GM18909 (cell line): ENCODE measurements around the gene KLF3.

Source experiments
- ATAC-seq: cut with Tn5 transposase; IDR thresholded peaks from one replicate; pipeline ENCODE4 v1.9.1; 2021; ENCODE audit warnings: mild to moderate bottlenecking; ENCODE audit not compliant: unreplicated experiment, poor library complexity

The KLF3 gene

DNA sequence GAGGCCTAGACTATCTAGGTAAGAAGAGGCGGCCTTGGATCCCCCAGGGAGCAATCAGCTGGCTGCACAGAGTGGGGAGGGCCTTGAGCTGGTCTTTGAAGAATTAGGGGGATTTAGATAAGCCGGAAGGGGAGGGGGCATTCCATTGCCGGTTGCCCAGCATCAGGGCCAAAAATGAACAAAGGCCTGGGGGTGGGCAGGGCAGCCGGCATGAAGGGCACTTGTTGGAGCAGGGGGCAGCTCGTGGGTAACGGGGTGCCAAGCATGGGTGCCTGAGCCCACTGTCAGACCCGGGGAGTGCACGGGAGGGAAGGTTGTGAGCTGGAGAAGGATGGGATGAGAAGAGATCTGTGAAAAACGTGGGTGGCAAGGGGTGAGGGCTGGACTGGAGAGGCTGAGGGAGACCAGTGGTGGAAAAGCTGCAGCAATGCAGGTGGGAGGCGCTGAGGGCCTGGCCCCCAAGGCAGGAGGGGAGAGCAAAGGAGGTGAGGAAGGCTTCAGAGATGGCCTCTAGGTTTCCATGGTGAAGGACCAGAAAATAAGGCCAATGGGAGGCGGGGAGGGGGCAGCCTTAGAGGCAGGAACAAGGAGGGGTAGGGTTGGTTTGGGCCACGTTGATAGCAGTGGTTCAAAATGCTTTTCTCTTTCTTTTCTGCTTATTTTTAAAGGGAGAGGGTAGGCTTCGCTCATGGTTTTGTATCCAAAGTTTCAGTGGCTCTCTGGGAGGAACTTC lies 8.6 kb downstream of the KLF3 start:
- no peak for ATAC-seq

DNA sequence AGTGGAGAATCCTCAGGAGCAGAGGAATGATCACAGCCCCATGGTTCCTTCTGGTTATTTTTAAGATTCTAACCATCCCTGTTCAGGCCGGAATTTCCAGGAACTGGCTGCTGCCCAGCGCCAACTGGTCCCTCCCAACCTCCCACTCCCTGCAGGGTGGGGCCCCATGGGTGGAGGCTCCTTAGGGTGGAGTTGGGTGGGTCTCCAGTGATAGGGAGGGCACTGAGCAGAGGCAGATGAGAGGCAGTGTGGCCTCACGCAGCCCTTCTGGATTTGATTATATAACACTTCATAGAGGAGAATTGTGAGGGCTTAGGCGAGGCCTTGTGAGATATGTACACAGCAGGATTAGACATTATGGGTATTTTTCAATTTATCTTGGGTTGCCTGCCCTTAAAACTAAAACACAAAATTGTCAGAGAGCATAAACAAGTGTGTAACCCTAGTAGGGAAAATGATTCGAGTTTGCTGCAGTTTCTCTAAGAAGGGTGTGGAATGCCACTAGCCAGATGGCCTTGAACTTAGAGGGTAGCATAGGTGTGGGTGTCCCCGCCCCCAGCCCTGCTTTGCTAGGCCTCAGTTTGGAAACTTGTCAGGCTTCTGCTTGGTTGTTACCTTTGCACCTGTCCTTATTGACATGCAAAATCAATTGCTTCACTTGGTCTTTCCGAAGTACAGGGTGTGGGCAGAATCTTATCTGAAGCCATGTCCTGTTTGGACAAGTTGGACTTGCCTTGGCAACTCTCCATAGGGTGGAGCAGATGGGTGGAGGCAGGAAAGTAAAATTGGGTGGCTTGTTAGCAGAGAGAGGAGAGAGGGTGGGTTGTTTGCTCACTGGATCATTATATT lies 9.4 kb downstream of the KLF3 start:
- no peak for ATAC-seq

DNA sequence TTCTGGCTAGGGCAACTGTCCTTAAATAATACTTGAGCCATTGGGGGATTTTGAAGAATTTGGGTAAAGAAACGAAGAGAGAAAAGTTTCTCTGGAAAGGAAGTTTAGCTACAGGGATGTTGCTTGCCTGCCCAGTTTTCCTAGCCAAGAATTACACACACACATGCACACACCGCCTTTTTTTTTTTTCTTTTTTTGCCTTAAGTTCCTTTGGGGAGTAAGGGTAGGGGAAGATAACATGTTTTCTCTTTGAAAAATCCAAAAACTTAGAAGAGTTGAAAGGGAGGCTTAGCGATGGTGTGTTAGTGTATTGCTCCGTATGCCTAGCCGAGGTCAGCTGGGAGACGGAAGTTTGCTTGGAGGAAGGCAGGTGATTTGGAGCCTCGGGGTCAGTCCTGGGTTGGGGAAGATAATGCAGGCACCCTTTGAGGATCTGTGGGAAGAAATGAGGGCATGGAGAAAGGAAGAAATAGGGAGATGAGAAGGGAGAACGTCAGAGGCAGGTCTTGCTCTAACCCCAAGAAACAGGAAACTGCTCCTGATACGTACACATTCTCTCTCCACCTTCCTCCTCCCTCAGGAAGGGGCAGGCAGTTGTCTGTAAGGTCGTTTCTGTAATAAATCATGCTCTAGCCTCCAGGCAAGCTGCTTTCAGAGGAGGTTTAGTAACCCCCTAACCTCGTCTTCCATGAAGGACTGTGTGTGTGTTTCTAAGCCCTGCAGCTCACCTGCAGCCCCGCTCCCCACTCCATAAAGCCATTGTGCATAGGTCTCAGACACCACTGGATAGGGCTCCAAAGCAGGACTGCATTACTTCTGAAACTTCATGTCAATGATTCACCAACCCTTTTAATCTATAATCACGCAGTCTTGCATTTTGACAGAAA lies 10.5 kb downstream of the KLF3 start:
- no peak for ATAC-seq

DNA sequence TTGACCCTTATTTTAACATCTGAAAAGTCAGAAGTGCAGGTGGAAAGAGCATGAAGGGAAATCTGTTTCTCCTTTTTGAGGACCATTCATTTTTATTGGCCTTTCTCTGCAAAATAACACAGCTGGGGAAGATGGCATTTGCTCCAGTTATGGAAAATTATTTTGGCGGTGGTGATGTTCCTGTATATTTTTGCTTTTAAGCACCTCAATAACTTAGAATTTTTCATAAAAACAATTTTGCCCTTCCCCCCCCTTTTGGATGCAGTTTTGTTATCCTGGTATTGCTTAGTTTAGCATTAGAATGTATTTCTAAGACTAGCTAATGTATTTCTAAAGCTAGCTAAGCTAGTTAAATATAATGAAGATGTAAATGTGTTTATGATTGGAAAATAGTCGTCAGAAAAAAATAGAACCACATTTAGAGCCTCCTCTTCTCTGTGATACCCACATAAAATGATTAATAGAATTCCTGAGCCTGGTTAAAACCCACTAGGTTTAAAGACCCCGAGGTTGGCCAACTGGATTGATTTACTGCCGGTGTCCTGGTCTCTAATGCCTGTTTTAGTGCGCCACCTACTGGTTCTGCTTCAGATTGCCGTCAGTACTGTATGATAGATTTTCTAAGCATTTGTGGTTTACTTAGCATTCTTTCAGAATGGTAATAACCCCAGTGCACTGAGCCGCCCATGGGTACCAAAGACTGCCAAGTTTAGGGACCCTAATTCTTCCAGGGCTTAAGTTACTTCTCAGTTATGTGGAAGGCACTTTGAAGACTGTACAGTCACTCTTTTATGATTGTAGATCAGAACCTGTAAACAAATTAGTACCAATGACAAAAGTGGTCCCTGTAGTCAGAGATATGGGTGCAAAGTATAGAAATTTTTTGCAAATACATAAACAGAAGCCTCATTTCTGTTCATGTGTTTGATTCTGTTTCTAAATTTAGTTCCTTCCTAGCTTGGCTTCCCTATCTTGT lies 11.4 kb downstream of the KLF3 start:
- peak; percentile 50 for ATAC-seq

DNA sequence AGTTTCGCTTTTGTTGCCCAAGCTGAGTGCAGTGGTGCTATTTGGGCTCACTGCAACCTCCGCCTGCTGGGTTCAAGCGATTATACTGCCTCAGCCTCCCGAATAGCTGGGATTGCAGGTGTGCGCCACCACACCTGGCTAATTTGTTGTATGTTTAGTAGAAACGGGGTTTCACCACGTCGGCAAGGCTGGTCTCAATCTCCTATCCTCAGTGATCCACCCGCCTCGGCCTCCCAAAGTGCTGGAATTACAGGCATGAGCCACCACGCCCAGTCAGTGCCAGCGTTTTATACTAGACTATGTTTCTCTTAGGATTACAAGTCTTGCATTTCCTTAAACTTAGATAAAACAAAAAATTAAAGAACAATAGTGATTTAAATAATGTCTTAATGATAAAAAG lies 13.0 kb downstream of the KLF3 start:
- ATAC-seq = no peak

DNA sequence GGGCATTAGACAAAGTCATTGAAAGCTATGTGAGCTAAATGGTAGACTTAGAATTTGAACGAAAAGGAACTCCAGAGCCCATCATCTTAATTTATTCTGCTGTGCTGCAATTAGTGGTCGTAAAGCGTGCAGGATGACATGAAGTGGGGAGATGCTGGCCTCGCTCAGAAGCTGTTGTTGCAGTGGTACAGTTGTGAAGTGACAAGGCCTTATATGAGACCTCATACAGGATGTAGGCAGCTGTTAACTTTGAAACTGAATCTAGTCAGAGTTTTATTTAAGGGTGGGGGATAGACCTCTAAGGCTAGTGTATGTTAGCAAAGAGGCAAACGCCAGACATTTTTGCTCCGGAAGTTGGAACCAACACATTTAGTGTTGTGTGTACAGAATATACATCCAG lies 13.4 kb downstream of the KLF3 start:
- no peak for ATAC-seq

DNA sequence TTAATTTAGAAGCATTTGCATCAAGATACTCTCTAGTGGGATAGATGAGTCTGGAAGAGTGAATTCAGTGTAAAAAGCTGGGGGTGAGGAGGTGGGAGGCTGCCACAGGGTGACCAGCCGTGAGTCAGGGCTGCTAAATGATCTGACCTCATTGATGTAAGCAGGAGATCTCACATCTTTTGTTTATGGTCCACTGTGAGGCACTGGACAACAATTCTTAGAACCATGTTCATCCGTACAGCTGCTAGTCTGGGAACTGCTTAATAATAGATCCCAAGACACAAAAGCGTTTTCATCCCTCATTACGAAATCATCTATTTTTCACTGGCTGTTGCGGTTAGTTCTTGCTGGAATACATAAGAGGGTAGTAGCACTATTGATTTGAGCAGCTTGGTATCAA lies 14.1 kb downstream of the KLF3 start:
- ATAC-seq = no peak

DNA sequence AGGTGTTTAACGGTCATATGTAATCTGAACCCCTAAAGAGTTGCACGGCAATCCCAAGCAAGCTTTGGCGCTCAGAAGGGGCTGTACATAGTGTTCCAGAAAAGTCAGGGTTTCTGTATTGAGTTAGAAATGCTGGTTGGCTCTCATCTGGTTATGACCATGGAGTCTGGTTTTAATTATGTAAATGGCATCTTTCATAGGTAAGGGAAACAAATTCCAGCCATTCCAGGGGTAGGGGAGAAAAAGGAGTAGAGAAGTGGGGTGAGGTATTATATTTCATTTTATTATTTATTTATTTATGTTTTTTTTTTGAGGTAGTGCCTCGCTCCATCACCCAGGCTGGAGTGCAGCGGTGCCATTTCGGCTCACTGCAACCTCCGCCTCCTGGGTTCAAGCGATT lies 15.9 kb downstream of the KLF3 start:
- ATAC-seq = no peak

DNA sequence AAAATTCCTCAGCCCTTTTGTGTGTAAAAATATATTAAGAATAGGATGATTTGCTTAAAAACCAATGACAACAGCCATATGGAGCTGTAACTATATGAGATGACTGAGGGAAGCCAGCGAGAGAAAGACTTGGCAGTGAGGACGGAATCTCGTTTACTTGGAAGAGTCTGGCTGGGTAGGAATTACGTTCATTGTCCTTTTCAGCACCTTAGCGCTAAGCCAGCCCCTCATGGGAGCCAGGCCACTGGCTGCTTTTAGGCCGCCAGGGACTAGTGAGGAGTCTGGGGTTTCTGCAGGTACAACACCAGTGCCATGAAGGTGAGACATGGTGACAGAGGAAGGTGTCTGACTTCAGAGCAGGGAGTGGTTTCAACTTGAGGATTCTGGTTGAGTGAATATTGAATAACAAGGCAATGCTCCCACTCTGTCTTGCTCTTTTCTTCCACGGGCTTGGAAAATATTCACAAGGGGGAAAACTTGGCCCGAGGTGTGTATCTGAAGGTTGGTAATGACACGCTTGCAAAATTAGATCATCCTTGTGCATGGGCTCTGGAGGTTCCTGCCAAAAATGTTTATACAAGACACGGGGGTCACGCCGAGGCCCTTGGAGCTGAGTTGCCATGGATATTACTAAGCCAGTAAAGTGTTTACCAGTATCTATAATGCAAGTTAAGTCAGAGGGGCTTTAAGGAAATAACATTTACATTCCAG lies 17.4 kb downstream of the KLF3 start:
- ATAC-seq = no peak

DNA sequence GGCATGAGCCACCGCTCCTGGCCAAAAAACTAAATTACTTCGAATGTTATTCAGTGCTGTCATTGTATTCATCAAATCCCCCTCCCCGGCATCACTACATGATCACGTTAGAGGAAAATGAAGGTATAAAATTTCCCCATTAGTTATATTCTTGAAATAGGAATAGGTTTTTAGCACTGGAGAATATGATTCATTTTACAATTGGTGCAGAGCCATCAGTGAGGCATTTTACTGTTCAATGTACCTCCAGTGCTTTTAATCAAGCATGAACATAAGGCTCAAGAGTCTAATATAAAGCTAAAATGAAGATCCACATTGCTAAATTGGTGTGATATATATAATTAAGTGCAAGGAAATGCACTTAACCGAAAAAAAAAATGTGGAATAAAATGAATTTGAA lies 18.3 kb downstream of the KLF3 start:
- ATAC-seq = no peak

DNA sequence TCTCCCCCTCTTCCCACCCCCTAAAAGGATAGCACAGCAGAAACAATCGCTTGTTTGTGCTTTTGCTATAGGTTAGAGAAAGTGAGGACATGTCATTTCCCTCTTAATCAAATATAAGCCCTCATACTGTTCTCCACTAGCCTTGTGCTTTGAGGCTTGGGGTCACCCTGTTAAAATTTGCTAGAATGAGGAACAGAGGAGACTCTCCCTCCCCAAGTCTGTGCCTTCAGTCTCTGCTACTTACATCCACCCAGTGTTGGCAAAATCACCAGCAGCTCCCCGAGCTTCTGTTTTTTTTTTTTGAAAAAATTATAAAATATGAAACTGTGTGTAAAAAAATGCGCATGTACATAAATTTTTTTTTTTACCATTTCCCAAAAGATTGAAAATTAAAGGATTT lies 19.3 kb downstream of the KLF3 start:
- no peak for ATAC-seq

DNA sequence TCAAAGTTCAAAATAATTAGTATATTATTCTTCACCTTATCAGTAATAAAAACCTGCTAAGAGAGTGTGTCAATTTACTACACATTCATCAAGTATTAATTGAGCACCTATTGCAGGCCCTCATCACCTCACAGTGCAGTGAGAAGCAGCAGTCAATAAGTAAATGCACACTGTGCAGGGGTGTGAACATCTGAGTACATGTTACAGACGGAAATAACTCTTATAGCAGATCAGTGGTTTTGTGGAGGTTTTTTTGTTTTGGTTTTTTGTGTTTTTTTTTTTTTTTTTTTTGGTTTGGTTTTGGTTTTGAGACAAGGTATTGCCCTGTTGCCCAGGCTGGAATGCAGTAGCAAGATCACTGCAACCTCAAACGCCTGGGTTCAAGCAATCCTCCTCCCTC lies 20.3 kb downstream of the KLF3 start:
- no peak for ATAC-seq

DNA sequence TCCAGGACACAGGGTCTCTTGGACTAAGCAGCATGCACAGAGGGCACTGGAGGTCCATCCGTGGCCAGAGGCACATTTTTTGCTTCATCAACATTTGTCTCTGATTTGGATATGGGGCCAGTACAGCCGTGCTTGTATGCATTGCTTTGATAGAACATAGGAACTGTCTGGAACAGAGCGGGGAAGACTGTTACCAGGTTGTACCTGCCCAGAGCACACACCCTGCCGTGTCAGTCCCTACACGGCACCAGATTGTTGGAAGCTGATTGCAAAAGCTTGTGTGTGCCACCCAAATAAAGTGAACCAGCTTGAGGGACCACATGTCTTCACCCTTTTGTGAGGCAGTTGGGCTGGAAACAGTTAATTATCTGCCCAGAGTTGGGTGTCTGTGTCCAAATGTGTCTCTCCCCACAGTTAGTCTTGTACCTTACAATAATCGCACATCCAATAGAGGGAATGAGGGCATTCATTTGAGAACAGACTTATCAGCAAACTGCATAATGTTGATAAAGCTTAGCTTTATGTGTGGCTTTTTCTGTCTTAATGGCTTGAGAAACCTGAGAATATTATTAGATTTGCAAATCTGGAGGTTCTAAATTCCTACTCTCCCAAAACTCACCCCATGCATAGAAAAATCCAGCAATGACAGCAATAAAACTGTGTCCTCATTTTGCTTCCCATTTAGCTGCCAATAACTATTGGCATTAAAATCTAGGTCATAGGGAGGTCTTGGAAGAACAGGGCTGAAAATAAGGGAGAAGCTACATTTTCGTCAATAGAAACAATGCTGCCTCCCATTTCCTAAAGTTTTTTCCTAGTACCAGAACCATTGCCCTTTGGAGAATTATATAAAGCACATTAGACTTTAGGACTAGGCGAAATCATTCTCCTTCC lies 21.2 kb downstream of the KLF3 start:
- no peak for ATAC-seq

DNA sequence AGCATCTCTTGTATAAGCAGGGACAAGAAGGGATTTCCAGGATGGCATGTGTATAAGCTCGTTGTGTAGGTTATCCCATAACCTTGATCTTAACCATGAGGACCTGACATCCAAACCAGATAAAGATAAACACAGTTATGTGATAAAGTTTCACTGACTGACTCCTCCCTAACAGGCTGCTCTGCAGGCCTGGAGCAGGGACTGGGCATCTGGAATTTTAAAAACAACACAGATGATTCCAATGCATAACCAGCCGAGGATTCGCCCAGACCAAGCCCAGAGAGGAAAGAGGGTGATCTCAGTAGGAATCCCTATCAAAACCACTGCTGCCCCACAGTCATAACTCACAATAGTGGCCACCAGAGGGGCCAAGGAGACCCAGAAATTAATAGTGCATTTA lies 22.7 kb downstream of the KLF3 start:
- ATAC-seq = no peak

DNA sequence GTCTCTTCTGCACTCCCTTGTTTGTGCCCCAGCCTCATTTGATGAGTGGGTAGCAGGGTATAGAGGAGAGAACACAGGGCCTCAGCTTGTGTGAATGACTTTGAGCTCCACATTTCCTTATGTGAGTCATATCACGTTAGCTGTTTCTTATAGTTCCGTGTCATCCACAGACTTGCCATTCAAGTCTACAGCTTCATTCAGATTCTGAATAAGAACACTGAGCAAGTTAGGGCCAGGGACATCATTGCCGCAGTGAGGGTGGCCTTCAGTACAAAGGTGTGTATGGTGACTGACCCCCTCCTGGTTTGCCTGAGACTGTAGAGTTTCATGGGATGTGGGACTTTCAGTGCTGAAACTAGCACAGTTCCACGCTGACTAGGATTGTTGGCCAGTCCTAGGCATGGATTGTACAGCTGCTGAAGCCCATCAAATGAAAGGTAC lies 23.6 kb downstream of the KLF3 start:
- ATAC-seq = no peak

DNA sequence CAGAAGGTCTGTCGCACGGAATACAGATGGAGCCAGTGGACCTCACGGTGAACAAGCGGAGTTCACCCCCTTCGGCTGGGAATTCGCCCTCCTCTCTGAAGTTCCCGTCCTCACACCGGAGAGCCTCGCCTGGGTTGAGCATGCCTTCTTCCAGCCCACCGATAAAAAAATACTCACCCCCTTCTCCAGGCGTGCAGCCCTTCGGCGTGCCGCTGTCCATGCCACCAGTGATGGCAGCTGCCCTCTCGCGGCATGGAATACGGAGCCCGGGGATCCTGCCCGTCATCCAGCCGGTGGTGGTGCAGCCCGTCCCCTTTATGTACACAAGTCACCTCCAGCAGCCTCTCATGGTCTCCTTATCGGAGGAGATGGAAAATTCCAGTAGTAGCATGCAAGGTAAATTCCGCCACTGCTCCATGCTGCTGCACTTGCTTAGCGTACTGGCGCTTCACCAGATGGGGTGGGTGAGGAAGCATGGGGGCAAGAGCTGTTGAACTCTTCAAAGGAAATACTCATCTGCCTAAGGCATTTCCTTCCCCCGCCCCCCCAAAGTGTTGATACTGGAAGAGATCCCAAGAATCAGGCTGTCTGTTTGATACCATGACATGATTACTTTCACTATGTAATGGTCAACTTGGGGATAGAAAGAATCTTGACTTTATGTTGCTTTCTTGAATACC lies 24.8 kb downstream of the KLF3 start:
- ATAC-seq = no peak

DNA sequence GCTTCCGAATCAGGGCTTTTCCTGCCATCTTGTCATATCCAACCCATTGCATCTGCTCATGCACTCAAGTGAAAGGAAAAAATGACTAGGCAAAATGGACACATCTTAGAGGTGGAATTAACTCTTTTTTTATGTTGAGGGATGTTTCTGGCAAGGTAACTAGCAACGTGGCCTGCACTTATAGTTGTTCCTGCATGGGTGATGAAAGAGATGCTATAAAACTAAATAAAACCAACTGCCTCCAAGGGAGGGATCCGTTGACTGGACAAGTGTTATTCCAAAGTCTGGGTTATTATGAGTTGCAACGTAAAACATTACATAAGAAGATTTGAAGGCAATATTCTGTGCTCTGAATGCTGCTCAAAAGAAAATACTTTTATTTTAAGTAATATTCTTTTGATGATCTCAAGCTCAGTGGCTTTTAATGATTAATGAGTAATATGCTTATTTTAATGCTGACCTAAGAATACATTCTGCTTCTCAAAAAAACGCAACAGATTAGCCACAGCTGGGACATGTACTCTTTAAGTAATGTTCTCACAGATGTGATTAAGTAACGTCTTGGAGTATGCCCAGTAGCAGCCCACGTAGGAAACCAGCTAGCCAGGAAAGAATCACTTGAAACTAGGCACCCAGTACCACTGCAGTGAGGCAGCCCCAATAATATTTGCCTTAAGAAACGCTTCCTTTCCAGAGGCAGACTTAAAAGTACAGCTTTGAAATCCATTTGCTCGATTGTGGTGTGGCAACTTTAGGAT lies 27.4 kb downstream of the KLF3 start:
- ATAC-seq = no peak
